ENCODE measurements around the gene SLC34A3.
"Not testable (repeated sequence)": the region's sequence is repeated elsewhere in the genome, so short reads cannot be mapped to it uniquely, and the experiment has no call there.

SLC34A3 gene

GRCh38 chr9:137231372-137232039 lies 805 bp downstream of the SLC34A3 start:
- DNase-seq: no peak

- no peak for DNase-seq
Observed at GRCh38 chr9:137232101-137232500, 1.4 kb downstream of the SLC34A3 start.

GRCh38 chr9:137232510-137232909 lies 1.8 kb downstream of the SLC34A3 start:
- no peak for DNase-seq

GRCh38 chr9:137233143-137233980 lies 2.7 kb downstream of the SLC34A3 start:
- no peak for DNase-seq

GRCh38 chr9:137234055-137234697 lies 3.5 kb downstream of the SLC34A3 start:
- DNase-seq: no peak

GRCh38 chr9:137234758-137235423 lies 4.2 kb downstream of the SLC34A3 start:
- no peak for DNase-seq

GRCh38 chr9:137235424-137236237 lies 4.9 kb downstream of the SLC34A3 start:
- DNase-seq: no peak

- DNase-seq: peak; percentile 90 to 91
Observed at GRCh38 chr9:137236238-137236935, 5.7 kb downstream of the SLC34A3 start.

- DNase-seq: no peak
Observed at GRCh38 chr9:137236936-137237421, 6.3 kb downstream of the SLC34A3 start.

GRCh38 chr9:137237759-137238726 lies 7.3 kb downstream of the SLC34A3 start:
- no peak for DNase-seq

GRCh38 chr9:137239541-137240200 lies 9.0 kb downstream of the SLC34A3 start:
- peak in 1 of 2 donors; percentile 6 for DNase-seq

GRCh38 chr9:137240318-137240840 lies 9.7 kb downstream of the SLC34A3 start:
- DNase-seq: peak; percentile 63 to 76

GRCh38 chr9:137240841-137241489 lies 10.3 kb downstream of the SLC34A3 start, which contains the start of gene TUBB4B:
TSS of gene TUBB4B (plus strand) at chr9:137241287. CDS start at chr9:137241361, 74 bp downstream.
- DNase-seq: peak; percentile 100

- DNase-seq: peak; percentile 56 to 60
Observed at GRCh38 chr9:137241490-137242268, 11.0 kb downstream of the SLC34A3 start.

- DNase-seq: no peak
Observed at GRCh38 chr9:137242269-137243203, 11.8 kb downstream of the SLC34A3 start.

GRCh38 chr9:137243266-137243625 lies 12.5 kb downstream of the SLC34A3 start:
- DNase-seq: not testable (repeated sequence)
